Measurements from ENCODE around the gene PUS7L.

PUS7L gene

DNA sequence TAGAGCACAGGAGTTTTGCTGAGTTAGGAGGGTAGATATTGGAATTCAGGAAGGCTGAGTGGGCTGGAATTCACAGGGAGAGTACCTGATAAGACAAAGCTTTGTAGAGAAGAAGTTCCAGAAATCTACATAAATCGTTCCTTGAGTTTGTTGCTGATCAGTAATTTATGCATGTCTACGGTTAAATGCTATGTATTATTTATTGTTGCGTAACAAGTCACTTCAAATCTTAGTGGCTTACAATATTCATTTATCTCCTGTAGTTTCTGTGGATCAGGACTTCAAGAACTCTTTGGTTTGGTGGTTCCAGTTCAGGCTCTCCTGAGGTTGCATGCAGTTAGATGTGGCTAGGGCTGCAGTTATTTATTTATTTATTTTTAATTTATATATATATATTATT, 7.8 kb downstream of the PUS7L start:
- TF ChIP-seq CTCF (IDR thresholded peaks at IDR 0.05; ENCODE audit: low read depth, low read length, missing control alignments), result no peak
- in situ Hi-C loops (cut with HindIII; ENCODE audit: low sequenced_read_pairs), result no loop called here
- DNase-seq (ENCODE audit: low read depth), result no peak
- H3K4me3 ChIP-seq (ENCODE audit: low read depth, low read length), result no peak overlapping the region

DNA sequence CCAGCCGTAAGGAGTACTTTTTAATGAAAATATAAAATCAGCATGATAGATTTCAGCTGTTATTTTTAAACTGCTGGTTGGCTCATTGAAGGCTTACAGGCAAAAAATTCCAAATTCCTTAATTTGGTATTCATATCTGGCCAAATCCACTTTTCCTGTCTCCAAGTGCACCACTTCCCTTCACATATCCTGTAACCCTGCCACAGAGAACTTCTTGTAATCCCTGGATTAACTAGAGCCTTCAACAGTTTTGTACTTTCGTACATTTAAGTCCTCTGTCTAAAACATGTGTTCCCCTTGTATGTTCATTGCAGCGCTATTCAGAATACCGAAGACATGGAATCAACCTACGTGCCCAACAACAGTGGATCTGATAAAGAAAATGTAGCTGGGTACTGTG, 9.6 kb downstream of the PUS7L start:
- in situ Hi-C loops (cut with HindIII; ENCODE audit: low sequenced_read_pairs), result no loop called here

GRCh38 chr12:43744826-43745225, 13.8 kb downstream of the PUS7L start:
- H3K4me3 ChIP-seq (ENCODE audit: low read depth, low read length), result no peak overlapping the region
- in situ Hi-C loops (cut with HindIII; ENCODE audit: low sequenced_read_pairs), result no loop called here
- DNase-seq (ENCODE audit: low read depth), result no peak
- TF ChIP-seq CTCF (IDR thresholded peaks at IDR 0.05; ENCODE audit: low read depth, low read length, missing control alignments), result no peak

More for the DNA sequence above, 9.6 kb downstream of the PUS7L start:
- no peak for DNase-seq (ENCODE audit: low read depth)
- no peak for TF ChIP-seq CTCF (IDR thresholded peaks at IDR 0.05; ENCODE audit: low read depth, low read length, missing control alignments)
- H3K4me3 ChIP-seq (ENCODE audit: low read depth, low read length), result no peak overlapping the region

DNA sequence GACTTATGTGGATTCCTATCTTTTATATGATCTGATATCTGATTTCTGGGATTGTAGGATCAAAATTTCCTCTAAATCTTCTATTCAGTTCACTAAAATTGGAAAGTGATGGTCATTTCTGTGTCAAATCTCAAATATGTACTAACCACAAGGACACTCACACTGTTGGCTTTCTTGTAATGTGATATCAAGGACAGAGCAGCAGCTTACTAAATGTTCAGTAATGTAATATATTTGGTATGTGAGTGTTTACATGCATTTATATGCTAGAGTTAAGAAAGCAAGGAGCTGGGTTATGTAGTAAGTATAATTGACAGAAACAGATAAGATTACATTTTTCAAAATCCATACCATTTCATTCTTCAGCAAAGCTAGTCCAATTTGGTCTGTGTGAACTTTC, 16.5 kb downstream of the PUS7L start:
- no peak overlapping the region for H3K4me3 ChIP-seq (ENCODE audit: low read depth, low read length)
- in situ Hi-C loops (cut with HindIII; ENCODE audit: low sequenced_read_pairs), result no loop called here
- TF ChIP-seq CTCF (IDR thresholded peaks at IDR 0.05; ENCODE audit: low read depth, low read length, missing control alignments), result no peak
- peak; percentile 46 for DNase-seq (ENCODE audit: low read depth)

DNA sequence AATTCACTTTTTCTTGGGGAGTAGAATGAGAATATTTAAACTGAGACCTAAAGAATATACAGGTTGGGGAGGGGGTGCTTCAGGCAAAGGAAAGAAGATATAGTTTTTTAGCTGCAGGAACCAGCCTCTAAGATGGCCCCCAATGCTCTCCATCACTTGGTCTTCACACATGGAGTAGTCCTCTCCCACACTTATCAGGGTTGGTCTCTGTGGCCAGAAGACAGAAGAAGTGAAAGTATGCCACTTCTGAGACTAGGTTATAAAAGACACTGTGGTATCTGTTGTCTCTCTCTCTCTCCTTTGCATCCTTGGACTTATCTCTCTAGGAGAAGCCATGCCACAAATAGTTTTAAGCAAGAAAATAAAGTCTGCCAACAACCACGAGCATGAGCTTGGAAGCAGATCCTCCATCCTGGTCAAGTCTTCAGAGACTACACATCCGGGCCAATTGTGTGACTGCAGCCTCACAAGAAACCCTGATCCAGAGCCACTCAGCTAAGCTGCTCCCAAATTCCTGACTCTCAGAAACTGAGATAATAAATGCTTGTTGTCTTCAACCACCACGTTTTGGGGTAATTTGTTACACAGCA, 18.0 kb downstream of the PUS7L start:
- H3K4me3 ChIP-seq (ENCODE audit: low read depth, low read length), result no peak overlapping the region
- in situ Hi-C loops (cut with HindIII; ENCODE audit: low sequenced_read_pairs), result no loop called here
- DNase-seq (ENCODE audit: low read depth), result no peak
- no peak for TF ChIP-seq CTCF (IDR thresholded peaks at IDR 0.05; ENCODE audit: low read depth, low read length, missing control alignments)

GRCh38 chr12:43737646-43738045, 20.9 kb downstream of the PUS7L start:
- in situ Hi-C loops (cut with HindIII; ENCODE audit: low sequenced_read_pairs), result no loop called here
- H3K4me3 ChIP-seq (ENCODE audit: low read depth, low read length), result no peak overlapping the region
- no peak for TF ChIP-seq CTCF (IDR thresholded peaks at IDR 0.05; ENCODE audit: low read depth, low read length, missing control alignments)
- no peak for DNase-seq (ENCODE audit: low read depth)

All from astrocyte of the cerebellum (primary cell).